WI38 (cell line): ENCODE measurements around the gene PLCL2.
"Not testable (repeated sequence)": the region's sequence is repeated elsewhere in the genome, so short reads cannot be mapped to it uniquely, and the experiment has no call there.

Experiments used
- H3K4me3 ChIP-seq: 2 replicates; pipeline ENCODE4 v1.5.1; 2011; ENCODE audit warnings: low read depth, mild to moderate bottlenecking, control low read depth, low read length
- CTCF ChIP-seq: IDR thresholded peaks from 2 replicates; pipeline ENCODE4 v1.5.1; 2012; ENCODE audit warnings: low read depth, mild to moderate bottlenecking, control low read depth, low read length

Gene PLCL2

GRCh38 chr3:17125738-17126442, 241.1 kb downstream of the PLCL2 start:
- H3K4me3 ChIP-seq, result no peak overlapping the region
- no peak for TF ChIP-seq CTCF

GRCh38 chr3:17128671-17129070, 243.9 kb downstream of the PLCL2 start:
- not testable (repeated sequence) for H3K4me3 ChIP-seq

- no peak for TF ChIP-seq CTCF
- H3K4me3 ChIP-seq, result no peak overlapping the region
Measured at GRCh38 chr3:17129556-17129955, 244.8 kb downstream of the PLCL2 start.

- no peak for TF ChIP-seq CTCF
- H3K4me3 ChIP-seq, result no peak overlapping the region
Measured at GRCh38 chr3:17130956-17131355, 246.2 kb downstream of the PLCL2 start.

GRCh38 chr3:17132286-17133115, 247.7 kb downstream of the PLCL2 start:
- H3K4me3 ChIP-seq, result no peak overlapping the region
- TF ChIP-seq CTCF, result no peak

GRCh38 chr3:17133632-17134545, 249.1 kb downstream of the PLCL2 start:
- TF ChIP-seq CTCF, result no peak
- H3K4me3 ChIP-seq, result no peak overlapping the region

- TF ChIP-seq CTCF, result no peak
- no peak overlapping the region for H3K4me3 ChIP-seq
Measured at GRCh38 chr3:17135696-17136095, 250.9 kb downstream of the PLCL2 start.
